ENCODE measurements around the gene MSL1. TPM values are rescaled to one million over a fixed set of nuclear protein-coding genes. Genes with fewer than 3 reads are reported as not detected.

MSL1 gene
- total RNA-seq, 2 donors from 2014 or later: 95.4 to 108 TPM

- H3K27ac ChIP-seq (ENCODE audit: low read depth, low read length): no peak overlapping the region
- Mint-ChIP-seq H3K9me3 (no peaks in the 10 kb centered on the region), H3K4me3 (peak overlapping the region; percentile 93), H3K4me1 (peaks cover 7% of the 10 kb centered on the region), H3K27ac (no peak overlapping the region), H3K27me3 (ENCODE audit: insufficient read depth) (peaks cover 16% of the 10 kb centered on the region), H3K36me3 (ENCODE audit: low read depth) (peaks cover 37% of the 10 kb centered on the region)
- H3K9me3 ChIP-seq (ENCODE audit: control insufficient read depth, low read length): no peaks in the 10 kb centered on the region
- peak; percentile 66 for DNase-seq
- 7 to 8% methylated on average over 3 to 8 of the region's 9 CpGs for WGBS, 2 experiments (ENCODE audit: insufficient coverage in 1 of 2, insufficient read length in 1 of 2)
- peaks cover 36% of the 10 kb centered on the region for H3K36me3 ChIP-seq (ENCODE audit: control insufficient read depth, insufficient read depth, low read length)
- H3K4me1 ChIP-seq (ENCODE audit: control insufficient read depth, insufficient read depth, low read length): no peaks in the 10 kb centered on the region
- TF ChIP-seq, protein P1, sequence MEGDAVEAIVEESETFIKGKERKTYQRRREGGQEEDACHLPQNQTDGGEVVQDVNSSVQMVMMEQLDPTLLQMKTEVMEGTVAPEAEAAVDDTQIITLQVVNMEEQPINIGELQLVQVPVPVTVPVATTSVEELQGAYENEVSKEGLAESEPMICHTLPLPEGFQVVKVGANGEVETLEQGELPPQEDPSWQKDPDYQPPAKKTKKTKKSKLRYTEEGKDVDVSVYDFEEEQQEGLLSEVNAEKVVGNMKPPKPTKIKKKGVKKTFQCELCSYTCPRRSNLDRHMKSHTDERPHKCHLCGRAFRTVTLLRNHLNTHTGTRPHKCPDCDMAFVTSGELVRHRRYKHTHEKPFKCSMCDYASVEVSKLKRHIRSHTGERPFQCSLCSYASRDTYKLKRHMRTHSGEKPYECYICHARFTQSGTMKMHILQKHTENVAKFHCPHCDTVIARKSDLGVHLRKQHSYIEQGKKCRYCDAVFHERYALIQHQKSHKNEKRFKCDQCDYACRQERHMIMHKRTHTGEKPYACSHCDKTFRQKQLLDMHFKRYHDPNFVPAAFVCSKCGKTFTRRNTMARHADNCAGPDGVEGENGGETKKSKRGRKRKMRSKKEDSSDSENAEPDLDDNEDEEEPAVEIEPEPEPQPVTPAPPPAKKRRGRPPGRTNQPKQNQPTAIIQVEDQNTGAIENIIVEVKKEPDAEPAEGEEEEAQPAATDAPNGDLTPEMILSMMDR (conservative IDR thresholded peaks at IDR 0.05): no peak
- peaks cover 12% of the 10 kb centered on the region for H3K27me3 ChIP-seq (ENCODE audit: control insufficient read depth, insufficient read depth, low read length, poor library complexity, severe bottlenecking)
- peak overlapping the region; percentile 86 for H3K4me3 ChIP-seq (ENCODE audit: low read length)
- H3K9ac ChIP-seq (ENCODE audit: extremely low read depth, low read length, poor library complexity, severe bottlenecking): peak overlapping the region; percentile 48
Measured at GRCh38 chr17:40124279-40125141, 2.7 kb downstream of the MSL1 start.

GRCh38 chr17:40129498-40129897 lies 7.7 kb downstream of the MSL1 start:
- no peak for DNase-seq
- Histone ChIP-seq H3K9ac (ENCODE audit: extremely low read depth, low read length, poor library complexity, severe bottlenecking) (no peak overlapping the region), H3K27me3 (ENCODE audit: control insufficient read depth, insufficient read depth, low read length, poor library complexity, severe bottlenecking) (no peaks in the 10 kb centered on the region), H3K4me3 (ENCODE audit: low read length) (no peak overlapping the region), H3K36me3 (ENCODE audit: control insufficient read depth, insufficient read depth, low read length) (peaks cover 86% of the 10 kb centered on the region), H3K4me1 (ENCODE audit: control insufficient read depth, insufficient read depth, low read length) (no peaks in the 10 kb centered on the region), H3K27ac (ENCODE audit: low read depth, low read length) (no peak overlapping the region), H3K9me3 (ENCODE audit: control insufficient read depth, low read length) (no peaks in the 10 kb centered on the region)
- TF ChIP-seq, protein P1 (conservative IDR thresholded peaks at IDR 0.05): peak; percentile 52
- WGBS, 2 experiments (ENCODE audit: insufficient coverage in 1 of 2, insufficient read length in 1 of 2): 90 to 98% methylated on average over 4 to 5 of the region's 5 CpGs
- Mint-ChIP-seq H3K27me3 (ENCODE audit: insufficient read depth) (no peaks in the 10 kb centered on the region), H3K9me3 (no peaks in the 10 kb centered on the region), H3K4me3 (no peak overlapping the region), H3K4me1 (peaks cover 4% of the 10 kb centered on the region), H3K36me3 (ENCODE audit: low read depth) (peaks cover 84% of the 10 kb centered on the region), H3K27ac (no peak overlapping the region)

DNA sequence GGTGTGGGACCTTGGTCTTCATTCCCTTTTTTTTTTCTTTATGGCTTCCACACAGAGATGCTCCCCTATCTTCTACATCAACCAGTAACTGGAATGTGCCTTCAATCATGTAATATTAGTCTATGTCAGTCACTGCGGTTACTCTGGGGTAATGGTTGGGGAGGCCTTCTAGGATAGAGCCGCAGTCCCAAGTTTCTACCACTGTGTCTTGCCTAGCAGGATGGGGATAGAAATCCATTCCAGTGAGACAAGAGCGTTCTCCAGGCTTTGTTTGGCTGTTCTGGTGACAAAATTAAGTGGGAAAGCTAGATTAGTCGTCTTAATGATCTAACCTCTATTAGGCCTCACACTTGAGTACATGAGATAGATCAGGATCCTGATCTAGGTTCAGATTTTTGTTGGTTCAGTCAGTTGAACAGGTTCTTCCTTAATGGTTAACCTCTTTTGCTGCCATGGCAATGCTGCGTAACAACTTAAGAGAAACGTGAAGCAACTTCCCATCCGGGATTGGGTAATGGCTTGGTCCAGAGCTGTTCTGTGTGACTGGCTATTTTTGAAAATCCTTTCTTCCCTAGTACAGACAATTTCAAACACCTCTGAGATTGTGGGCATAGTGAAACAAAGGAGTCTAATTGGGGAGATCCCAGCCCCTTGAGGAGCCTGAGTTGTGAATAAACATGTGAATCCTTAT lies 8.7 kb downstream of the MSL1 start:
- no peak overlapping the region for H3K9ac ChIP-seq (ENCODE audit: extremely low read depth, low read length, poor library complexity, severe bottlenecking)
- 96 to 98% methylated on average over 7 of the region's 7 CpGs for WGBS, 2 experiments (ENCODE audit: insufficient coverage in 1 of 2, insufficient read length in 1 of 2)
- Mint-ChIP-seq H3K36me3 (ENCODE audit: low read depth) (peaks cover 89% of the 10 kb centered on the region), H3K4me1 (no peaks in the 10 kb centered on the region), H3K27ac (peak overlapping the region; percentile 52), H3K27me3 (ENCODE audit: insufficient read depth) (no peaks in the 10 kb centered on the region), H3K9me3 (no peaks in the 10 kb centered on the region), H3K4me3 (no peak overlapping the region)
- no peaks in the 10 kb centered on the region for H3K9me3 ChIP-seq (ENCODE audit: control insufficient read depth, low read length)
- no peak overlapping the region for H3K4me3 ChIP-seq (ENCODE audit: low read length)
- no peaks in the 10 kb centered on the region for H3K27me3 ChIP-seq (ENCODE audit: control insufficient read depth, insufficient read depth, low read length, poor library complexity, severe bottlenecking)
- DNase-seq: no peak
- H3K36me3 ChIP-seq (ENCODE audit: control insufficient read depth, insufficient read depth, low read length): peaks cover 95% of the 10 kb centered on the region
- no peaks in the 10 kb centered on the region for H3K4me1 ChIP-seq (ENCODE audit: control insufficient read depth, insufficient read depth, low read length)
- H3K27ac ChIP-seq (ENCODE audit: low read depth, low read length): no peak overlapping the region
- TF ChIP-seq, protein P1 (conservative IDR thresholded peaks at IDR 0.05): no peak
